DND-41 (cell line): ENCODE measurements around the gene CKS1B.

Experiments
- ATAC-seq: fragments of 200-7000 bp; cut with Tn5 transposase; 3 replicates; pipeline ENCODE4 v1.9.1; 2021; ENCODE audit warnings: low read depth; ENCODE audit not compliant: insufficient read depth
- DNase-seq: peaks from one replicate; pipeline ENCODE4 v3.0.0-alpha.2; 2020
- H2AFZ ChIP-seq: 2 replicates; pipeline ENCODE4 v1.6.0; 2012; ENCODE audit warnings: low read depth, low read length
- H3K27ac ChIP-seq: 2 replicates; pipeline ENCODE4 v1.5.1; 2012; ENCODE audit warnings: low read length, inconsistent platforms
- H3K27me3 ChIP-seq: fragments of 200-600 bp; sonication (generic); 2 replicates; pipeline ENCODE4 v1.6.0; 2012; ENCODE audit warnings: low read length, mild to moderate bottlenecking, inconsistent platforms; ENCODE audit not compliant: insufficient read depth, poor library complexity
- H3K36me3 ChIP-seq: 2 replicates; pipeline ENCODE4 v1.5.1; 2012; ENCODE audit warnings: low read length, inconsistent platforms; ENCODE audit not compliant: insufficient read depth
- H3K4me1 ChIP-seq: 2 replicates; pipeline ENCODE4 v1.5.1; 2012; ENCODE audit warnings: mild to moderate bottlenecking, low read length; ENCODE audit not compliant: insufficient read depth
- H3K4me2 ChIP-seq: 2 replicates; pipeline ENCODE4 v1.6.0; 2012; ENCODE audit warnings: mild to moderate bottlenecking, moderate library complexity, low read length, inconsistent platforms; ENCODE audit not compliant: insufficient read depth
- H3K4me3 ChIP-seq, 2 experiments: fragments of 200-600 bp in 1 of 2; shearing (Covaris generic) in 1 of 2; 2 replicates each; pipeline ENCODE4 v1.5.1; 2012 to 2016; ENCODE audit warnings: inconsistent platforms in 2 of 2, low read length in 2 of 2, mild to moderate bottlenecking in 2 of 2, low read depth in 1 of 2, moderate library complexity in 1 of 2
- H3K79me2 ChIP-seq: 2 replicates; pipeline ENCODE4 v1.6.0; 2012; ENCODE audit warnings: low read length, inconsistent platforms; ENCODE audit not compliant: insufficient read depth
- H3K9ac ChIP-seq: 2 replicates; pipeline ENCODE4 v1.6.0; 2012; ENCODE audit warnings: low read depth, mild to moderate bottlenecking, inconsistent platforms, low read length, moderate library complexity
- H3K9me3 ChIP-seq: 2 replicates; pipeline ENCODE4 v1.5.1; 2012; ENCODE audit warnings: low read length, moderate library complexity, mild to moderate bottlenecking, inconsistent platforms; ENCODE audit not compliant: insufficient read depth, severe bottlenecking
- H4K20me1 ChIP-seq: 2 replicates; pipeline ENCODE4 v1.6.0; 2012; ENCODE audit warnings: low read length; ENCODE audit not compliant: insufficient read depth
- CTCF ChIP-seq: IDR thresholded peaks from 2 replicates; pipeline ENCODE4 v1.5.1; 2012; ENCODE audit warnings: borderline replicate concordance, low read length, moderate library complexity, mild to moderate bottlenecking; ENCODE audit not compliant: poor library complexity, severe bottlenecking; ENCODE audit errors: extremely low read depth
- EZH2 ChIP-seq: IDR thresholded peaks from 3 replicates; pipeline ENCODE4 v1.6.1; 2012; ENCODE audit warnings: borderline replicate concordance, low read depth, mild to moderate bottlenecking, moderate library complexity, low read length, inconsistent platforms; ENCODE audit not compliant: severe bottlenecking

CKS1B gene

GRCh38 chr1:154931940-154932487 is 42.5 kb upstream of the CKS1B start:
- no peaks in the 10 kb centered on the region for H3K27me3 ChIP-seq
- DNase-seq (no peak), ATAC-seq (no peak)
- H2AFZ ChIP-seq = no peak overlapping the region
- peaks cover 12% of the 10 kb centered on the region for H3K79me2 ChIP-seq
- no peak overlapping the region for H3K4me2 ChIP-seq
- H3K9me3 ChIP-seq = no peaks in the 10 kb centered on the region
- no peak overlapping the region for H3K27ac ChIP-seq
- H3K9ac ChIP-seq = no peak overlapping the region
- no peaks in the 10 kb centered on the region for H4K20me1 ChIP-seq
- H3K4me3 ChIP-seq = no peak overlapping the region
- no peak for TF ChIP-seq CTCF
- TF ChIP-seq EZH2 = no peak
- peaks cover 11% of the 10 kb centered on the region for H3K36me3 ChIP-seq
- peaks cover 15% of the 10 kb centered on the region for H3K4me1 ChIP-seq

GRCh38 chr1:154934358-154934948 is 40.0 kb upstream of the CKS1B start:
- peaks cover 12% of the 10 kb centered on the region for H3K79me2 ChIP-seq
- H3K27me3 ChIP-seq = no peaks in the 10 kb centered on the region
- no peak overlapping the region for H3K4me3 ChIP-seq
- DNase-seq = no peak
- H3K36me3 ChIP-seq = peaks cover 4% of the 10 kb centered on the region; the same call in 1 of the 2 replicates
- peaks cover 33% of the 10 kb centered on the region for H3K4me1 ChIP-seq
- H3K9me3 ChIP-seq = no peaks in the 10 kb centered on the region
- H3K4me2 ChIP-seq = no peak overlapping the region
- no peaks in the 10 kb centered on the region for H4K20me1 ChIP-seq
- no peak overlapping the region for H3K9ac ChIP-seq
- H3K27ac ChIP-seq = no peak overlapping the region
- H2AFZ ChIP-seq = no peak overlapping the region
- no peak for TF ChIP-seq CTCF
- no peak for TF ChIP-seq EZH2
- ATAC-seq = no peak

GRCh38 chr1:154935749-154936554 is 38.5 kb upstream of the CKS1B start:
- H3K79me2 ChIP-seq = peaks cover 12% of the 10 kb centered on the region

More at GRCh38 chr1:154935749-154936554, 38.5 kb upstream of the CKS1B start:
- H3K4me3 ChIP-seq = peak overlapping the region; percentile 27 to 64; a peak in 3 of 4 replicates
- peak overlapping the region; percentile 87 for H3K4me2 ChIP-seq
- no peak for TF ChIP-seq EZH2
- TF ChIP-seq CTCF = no peak
- peak overlapping the region; percentile 69 for H3K9ac ChIP-seq
- peaks cover 38% of the 10 kb centered on the region for H3K4me1 ChIP-seq
- peak overlapping the region; percentile 86 for H2AFZ ChIP-seq
- no peaks in the 10 kb centered on the region for H3K9me3 ChIP-seq
- H3K27ac ChIP-seq = peak overlapping the region; percentile 95
- no peak for DNase-seq
- peaks cover 2% of the 10 kb centered on the region; the same call in 1 of the 2 replicates for H3K36me3 ChIP-seq
- no peaks in the 10 kb centered on the region for H3K27me3 ChIP-seq
- no peak for ATAC-seq
- no peaks in the 10 kb centered on the region for H4K20me1 ChIP-seq
